Gastrocnemius medialis (tissue), 4 donors: ENCODE results near the gene CORO6.
A peak's percentile ranks its signal among the peaks of the same experiment; 100 is the strongest.

Experiments used
- CTCF ChIP-seq, 5 experiments: fragments of 450-650 bp in 3 of 5; fragments of 200-600 bp in 2 of 5; sonication (generic) in 2 of 5; IDR thresholded peaks in 4 of 5; conservative IDR thresholded peaks in 1 of 5; 1 replicate in 4 of 5; 2 replicates in 1 of 5; pipeline ENCODE4 v1.5.1; 2016 to 2019; ENCODE audit warnings: antibody characterized with exemption in 5 of 5, mild to moderate bottlenecking in 3 of 5, moderate library complexity in 3 of 5
- POLR2A ChIP-seq, 2 donors: fragments of 450-650 bp; IDR thresholded peaks; one replicate each; pipeline ENCODE4 v1.6.1; 2017; ENCODE audit warnings: antibody characterized with exemption in 2 of 2, mild to moderate bottlenecking in 2 of 2, moderate library complexity in 2 of 2

DNA sequence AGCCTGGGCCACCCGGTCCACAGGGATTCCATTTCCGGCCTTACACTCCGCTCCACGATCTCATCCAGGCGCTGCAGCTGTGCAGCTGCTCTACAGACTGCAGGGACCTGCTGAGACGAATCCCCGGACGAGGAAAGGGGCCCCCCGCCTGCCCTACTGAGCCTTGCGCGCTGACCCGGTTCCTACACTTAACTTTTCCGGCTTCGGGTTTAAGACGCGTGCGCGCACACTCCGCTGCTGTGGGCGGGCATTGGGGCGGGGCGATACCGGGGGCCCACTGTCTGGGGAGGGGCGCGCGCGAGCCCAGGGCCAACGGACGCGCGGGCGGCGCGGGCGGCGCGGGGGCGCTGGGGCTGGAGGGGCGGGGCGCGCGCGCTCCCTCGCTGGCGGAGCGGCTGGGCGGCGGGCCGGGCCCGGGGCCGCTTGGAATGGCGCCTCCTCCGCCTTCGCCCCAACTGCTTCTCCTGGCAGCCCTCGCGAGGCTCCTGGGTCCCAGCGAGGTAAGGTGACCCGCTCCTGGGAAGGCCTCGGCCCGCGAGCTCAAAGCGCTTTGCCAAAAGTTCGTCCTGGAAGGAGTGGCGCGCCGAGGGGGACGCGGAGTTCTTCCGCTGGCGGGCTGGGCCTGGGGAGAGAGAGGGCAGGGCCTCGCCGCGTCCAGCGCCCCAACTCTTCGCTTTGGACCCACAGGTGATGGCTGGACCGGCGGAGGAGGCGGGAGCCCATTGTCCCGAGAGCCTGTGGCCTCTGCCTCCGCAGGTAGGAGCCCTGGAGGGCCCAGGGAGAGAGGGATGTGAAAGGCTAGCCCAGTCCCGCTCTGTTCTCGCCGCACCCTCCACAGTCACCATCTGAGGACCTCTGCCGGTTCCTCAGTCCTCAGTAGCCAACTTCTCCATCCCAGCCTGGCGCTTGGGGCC lies 54.1 kb downstream of the CORO6 start, which contains the start of gene TP53I13:
- TF ChIP-seq CTCF (IDR thresholded peaks at IDR 0.05 in 4 of 5, conservative IDR thresholded peaks at IDR 0.05 in 1 of 5) (no peak), POLR2A (IDR thresholded peaks at IDR 0.05) (peak; percentile 66 to 86)
